GM12874 (cell line): ENCODE data around the gene ECE1.

Experiments used
- TF ChIP-seq, protein P1 (sequence below): IDR thresholded peaks from 2 replicates; pipeline ENCODE4 v1.5.1; 2011; ENCODE audit warnings: low read depth, mild to moderate bottlenecking, control low read depth, low read length, moderate library complexity; ENCODE audit not compliant: insufficient read depth

Gene ECE1

DNA sequence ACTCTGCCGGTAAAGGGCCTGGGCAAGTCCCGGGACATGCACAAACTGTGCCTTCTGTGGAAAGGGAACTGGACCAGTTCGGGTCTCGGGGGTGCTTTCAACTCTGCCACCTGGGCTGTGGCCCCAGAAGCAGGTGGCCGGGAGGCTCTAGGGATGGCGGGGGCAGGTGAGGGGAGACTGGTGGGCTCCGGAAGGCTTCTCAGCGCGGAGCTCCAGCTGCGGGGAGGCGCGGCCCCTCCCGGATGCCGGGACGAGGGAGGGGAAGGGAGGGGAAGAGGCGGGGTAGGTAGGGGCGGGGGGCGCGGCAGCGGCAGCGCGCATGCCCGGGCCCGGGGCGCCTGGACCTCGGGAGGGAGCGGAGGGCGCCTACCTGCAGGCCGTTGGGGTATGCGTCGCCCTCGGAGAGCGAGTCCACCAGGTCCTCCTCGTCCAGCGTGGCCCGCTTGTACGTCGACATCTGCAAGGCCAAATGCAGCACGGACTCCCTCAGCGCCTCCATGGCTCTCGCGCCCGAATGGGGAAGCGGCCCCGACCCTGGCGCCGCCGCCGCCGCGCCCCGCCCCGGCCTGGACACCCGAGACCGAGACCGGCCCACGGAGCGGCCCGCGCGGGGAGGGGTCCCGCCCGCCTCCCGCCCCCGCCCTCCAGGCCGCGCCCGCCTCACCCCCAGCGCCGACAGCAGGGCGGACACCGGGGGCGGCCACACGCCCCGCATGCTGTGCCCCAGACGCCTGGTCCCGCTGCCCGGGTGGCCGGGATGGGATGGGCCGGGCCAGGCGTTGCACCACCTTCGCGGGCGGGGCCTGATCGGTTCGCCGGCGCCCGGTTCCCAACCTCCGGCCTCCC is at the start of gene ECE1:
Gene ECE1, minus strand, starts transcription at position 764 of the 846 bp plus-strand sequence. Its CDS starts 49 bp downstream, at position 715.
- TF ChIP-seq, protein P1, sequence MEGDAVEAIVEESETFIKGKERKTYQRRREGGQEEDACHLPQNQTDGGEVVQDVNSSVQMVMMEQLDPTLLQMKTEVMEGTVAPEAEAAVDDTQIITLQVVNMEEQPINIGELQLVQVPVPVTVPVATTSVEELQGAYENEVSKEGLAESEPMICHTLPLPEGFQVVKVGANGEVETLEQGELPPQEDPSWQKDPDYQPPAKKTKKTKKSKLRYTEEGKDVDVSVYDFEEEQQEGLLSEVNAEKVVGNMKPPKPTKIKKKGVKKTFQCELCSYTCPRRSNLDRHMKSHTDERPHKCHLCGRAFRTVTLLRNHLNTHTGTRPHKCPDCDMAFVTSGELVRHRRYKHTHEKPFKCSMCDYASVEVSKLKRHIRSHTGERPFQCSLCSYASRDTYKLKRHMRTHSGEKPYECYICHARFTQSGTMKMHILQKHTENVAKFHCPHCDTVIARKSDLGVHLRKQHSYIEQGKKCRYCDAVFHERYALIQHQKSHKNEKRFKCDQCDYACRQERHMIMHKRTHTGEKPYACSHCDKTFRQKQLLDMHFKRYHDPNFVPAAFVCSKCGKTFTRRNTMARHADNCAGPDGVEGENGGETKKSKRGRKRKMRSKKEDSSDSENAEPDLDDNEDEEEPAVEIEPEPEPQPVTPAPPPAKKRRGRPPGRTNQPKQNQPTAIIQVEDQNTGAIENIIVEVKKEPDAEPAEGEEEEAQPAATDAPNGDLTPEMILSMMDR, result no peak

DNA sequence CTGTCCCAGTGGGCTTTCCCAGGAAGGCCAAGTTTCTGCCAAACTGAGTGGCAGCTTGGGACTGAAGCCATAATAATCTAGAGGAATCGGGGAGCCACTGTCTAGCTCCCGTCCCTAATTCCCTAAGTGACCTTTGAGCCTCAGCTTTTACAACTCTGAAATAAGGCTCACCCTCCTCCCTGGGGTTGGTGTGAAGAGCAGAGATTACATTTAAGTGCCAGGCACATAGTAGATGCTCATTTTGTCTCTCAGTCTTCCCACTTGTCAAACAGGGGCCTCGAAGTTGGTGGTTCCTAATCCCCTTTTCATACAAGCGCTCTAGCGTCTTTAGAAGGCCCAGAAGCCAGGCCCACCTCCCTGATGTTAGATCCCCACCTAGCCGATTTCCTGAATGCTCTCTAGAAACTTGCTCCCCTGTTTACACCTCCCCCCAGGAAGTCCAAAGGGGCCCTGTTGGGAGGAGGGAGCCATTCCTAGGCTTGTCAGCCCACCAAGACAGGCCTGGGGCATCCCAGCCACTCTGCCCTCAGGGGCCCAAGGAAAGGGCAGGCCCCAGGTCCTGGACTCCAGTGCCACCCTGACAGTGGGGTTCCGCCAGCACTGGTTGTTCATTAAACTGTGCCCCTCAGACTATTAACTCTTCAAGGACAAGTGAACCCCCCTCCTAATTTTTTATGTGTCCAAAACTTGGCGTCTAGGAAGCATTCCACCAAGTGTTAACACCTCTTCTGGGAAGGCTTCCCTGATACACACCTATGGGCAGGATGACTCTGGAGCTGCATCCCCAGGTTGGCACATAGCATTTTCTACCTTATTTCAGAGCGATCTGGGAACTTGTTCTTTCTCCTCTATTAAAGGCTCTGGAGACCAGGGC is 49.3 kb upstream of the ECE1 start:
- TF ChIP-seq, protein P1, result no peak

GRCh38 chr1:21338573-21339355 is 48.5 kb upstream of the ECE1 start:
- TF ChIP-seq, protein P1, result no peak

DNA sequence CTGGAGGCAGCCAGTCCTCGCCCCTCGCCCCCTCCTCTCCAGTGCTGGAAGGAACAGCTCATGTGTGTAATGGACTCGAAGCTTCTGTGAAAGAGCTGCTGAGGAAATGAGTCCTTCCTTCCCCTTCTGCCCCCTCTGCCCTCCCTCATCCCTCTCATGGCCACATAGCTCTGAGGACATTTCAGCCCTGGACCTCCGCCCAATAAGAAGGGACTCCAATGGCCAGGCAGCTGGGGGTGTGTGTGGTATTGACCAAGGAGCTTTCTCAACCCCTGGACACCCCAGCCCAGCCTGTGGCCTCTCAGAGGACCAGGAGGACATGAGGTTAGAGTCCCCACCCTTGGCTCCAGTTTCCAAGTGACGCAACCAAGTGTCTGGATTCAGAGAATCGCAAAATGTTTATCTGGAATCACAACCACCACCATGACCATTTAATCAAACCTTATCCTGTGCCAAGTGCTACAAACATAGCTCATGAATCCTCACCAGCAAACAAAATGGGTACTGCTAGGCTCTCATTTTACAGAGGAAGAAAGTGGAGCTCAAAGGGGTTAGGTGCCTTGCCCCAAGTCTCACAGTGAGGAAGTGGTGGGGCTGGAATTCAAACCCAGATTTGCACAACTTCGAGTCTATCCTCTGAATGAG is 47.8 kb upstream of the ECE1 start:
- TF ChIP-seq, protein P1, result no peak

- TF ChIP-seq, protein P1, result no peak
Observed at GRCh38 chr1:21337454-21337927, 47.2 kb upstream of the ECE1 start.

GRCh38 chr1:21337010-21337437 is 46.8 kb upstream of the ECE1 start:
- TF ChIP-seq, protein P1, result no peak
